NB4 (cell line): ENCODE measurements around the gene RHO.

Source experiments
- DNase-seq: peaks from one replicate; pipeline ENCODE4 v3.0.0; 2010; ENCODE audit warnings: low read depth
- H3K4me3 ChIP-seq: one replicate; pipeline ENCODE4 v1.5.1; 2011; ENCODE audit warnings: mild to moderate bottlenecking, low read depth, low read length, moderate library complexity
- MYC ChIP-seq: IDR thresholded peaks from 2 replicates; pipeline ENCODE4 v1.6.1; 2011; ENCODE audit warnings: low read depth, low read length
- POLR2A ChIP-seq: IDR thresholded peaks from 2 replicates; pipeline ENCODE4 v1.6.1; 2011; ENCODE audit warnings: mild to moderate bottlenecking; ENCODE audit not compliant: insufficient read length; ENCODE audit errors: extremely low read depth
- TF ChIP-seq, protein P1 (sequence below): IDR thresholded peaks from 2 replicates; pipeline ENCODE4 v1.6.1; 2011; ENCODE audit warnings: low read depth, low read length
- TF ChIP-seq, protein P2 (sequence below): IDR thresholded peaks from one replicate; pipeline ENCODE4 v1.5.1; 2012; ENCODE audit warnings: low read depth, low read length

The RHO gene

DNA sequence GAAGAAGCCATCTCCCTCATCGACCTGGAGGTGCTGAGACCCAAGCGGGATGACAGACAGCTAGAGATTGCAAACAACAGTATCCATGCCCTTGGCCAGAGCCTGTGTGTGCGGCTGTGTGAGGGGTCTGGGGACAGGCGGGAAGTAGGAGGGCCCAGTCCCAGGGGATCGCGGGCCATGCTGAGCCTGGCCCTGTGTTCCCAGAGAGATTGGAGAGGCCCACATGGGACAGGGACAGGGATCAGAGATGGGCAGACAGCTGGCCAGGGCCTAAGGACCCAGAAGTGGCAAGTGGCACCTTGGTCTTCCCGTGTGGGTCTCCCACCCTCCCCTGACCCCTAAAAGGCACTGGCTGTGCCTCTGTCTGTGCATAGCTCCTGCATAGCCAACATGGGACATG is 10.9 kb upstream of the RHO start:
- no peak for DNase-seq
- no peak overlapping the region for H3K4me3 ChIP-seq
- TF ChIP-seq, protein P1, sequence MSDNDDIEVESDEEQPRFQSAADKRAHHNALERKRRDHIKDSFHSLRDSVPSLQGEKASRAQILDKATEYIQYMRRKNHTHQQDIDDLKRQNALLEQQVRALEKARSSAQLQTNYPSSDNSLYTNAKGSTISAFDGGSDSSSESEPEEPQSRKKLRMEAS = no peak
- TF ChIP-seq, protein P2, sequence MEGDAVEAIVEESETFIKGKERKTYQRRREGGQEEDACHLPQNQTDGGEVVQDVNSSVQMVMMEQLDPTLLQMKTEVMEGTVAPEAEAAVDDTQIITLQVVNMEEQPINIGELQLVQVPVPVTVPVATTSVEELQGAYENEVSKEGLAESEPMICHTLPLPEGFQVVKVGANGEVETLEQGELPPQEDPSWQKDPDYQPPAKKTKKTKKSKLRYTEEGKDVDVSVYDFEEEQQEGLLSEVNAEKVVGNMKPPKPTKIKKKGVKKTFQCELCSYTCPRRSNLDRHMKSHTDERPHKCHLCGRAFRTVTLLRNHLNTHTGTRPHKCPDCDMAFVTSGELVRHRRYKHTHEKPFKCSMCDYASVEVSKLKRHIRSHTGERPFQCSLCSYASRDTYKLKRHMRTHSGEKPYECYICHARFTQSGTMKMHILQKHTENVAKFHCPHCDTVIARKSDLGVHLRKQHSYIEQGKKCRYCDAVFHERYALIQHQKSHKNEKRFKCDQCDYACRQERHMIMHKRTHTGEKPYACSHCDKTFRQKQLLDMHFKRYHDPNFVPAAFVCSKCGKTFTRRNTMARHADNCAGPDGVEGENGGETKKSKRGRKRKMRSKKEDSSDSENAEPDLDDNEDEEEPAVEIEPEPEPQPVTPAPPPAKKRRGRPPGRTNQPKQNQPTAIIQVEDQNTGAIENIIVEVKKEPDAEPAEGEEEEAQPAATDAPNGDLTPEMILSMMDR = no peak
- no peak for TF ChIP-seq POLR2A
- no peak for TF ChIP-seq MYC

DNA sequence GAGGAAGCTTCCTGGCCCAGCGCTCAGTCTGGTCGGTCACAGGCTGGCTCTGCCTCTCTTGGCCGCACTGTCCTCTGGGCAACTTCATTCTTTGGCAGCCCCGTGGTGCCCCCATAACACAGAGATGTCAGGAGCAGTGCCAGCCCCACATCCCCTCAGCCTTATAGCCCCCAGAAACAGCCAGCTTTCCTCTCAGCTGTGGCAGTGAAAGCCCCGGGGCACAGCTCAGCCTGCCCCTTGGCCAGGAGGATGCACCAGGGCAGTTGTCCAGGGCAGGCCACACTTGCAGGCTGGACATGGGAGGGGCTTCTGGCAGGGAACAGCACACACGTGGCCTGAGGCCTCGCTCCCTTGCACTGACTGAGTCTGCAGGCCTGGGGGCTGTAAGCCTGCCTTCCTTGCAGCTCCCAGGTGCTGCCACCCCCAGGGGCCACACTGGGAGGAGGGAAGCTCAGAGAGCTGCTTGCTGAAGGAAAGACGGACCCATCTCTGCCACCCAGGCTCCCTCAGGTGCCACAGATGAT is 10.3 kb upstream of the RHO start:
- H3K4me3 ChIP-seq = no peak overlapping the region
- TF ChIP-seq, protein P1 = no peak
- TF ChIP-seq POLR2A = no peak
- TF ChIP-seq MYC = no peak
- TF ChIP-seq, protein P2 = no peak
- DNase-seq = no peak

DNA sequence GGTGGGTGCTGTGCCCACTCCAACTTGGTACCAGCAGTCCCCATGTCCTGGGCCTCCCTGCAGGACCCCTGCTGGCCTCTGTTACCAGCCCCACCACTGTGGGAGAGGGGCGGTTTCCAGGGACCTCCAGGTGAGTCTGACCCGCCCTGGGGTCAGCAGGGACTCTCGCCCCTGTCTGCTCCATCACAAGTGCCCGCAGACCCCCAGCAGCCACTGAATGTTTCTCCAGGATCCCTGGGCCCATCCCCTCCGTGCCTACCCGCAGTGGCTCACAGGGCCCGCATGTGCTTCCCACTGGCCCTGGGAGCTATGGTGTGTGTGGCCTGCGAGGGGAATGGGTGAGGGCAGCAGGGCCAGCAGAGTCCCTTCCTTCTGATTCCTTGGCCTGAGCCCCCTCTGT is 9.9 kb upstream of the RHO start:
- TF ChIP-seq, protein P2 = no peak
- no peak for TF ChIP-seq POLR2A
- TF ChIP-seq, protein P1 = no peak
- no peak for TF ChIP-seq MYC
- no peak for DNase-seq
- no peak overlapping the region for H3K4me3 ChIP-seq

DNA sequence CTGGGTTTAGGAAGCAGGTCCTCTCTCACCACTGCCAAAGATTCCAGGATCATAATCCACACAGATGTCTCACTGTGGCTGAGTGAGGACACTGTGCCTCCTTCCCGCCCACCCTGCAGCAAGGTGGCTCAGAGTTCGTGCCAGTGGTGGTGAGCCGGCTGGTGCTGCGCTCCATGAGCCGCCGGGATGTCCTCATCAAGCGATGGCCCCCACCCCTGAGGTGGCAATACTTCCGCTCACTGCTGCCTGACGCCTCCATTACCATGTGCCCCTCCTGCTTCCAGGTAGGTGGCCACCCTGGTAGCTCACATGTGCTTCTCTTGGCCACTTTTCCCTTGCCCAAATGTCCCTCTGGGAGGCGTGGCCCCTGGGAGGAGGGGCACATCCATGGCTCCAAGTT is 9.0 kb upstream of the RHO start:
- H3K4me3 ChIP-seq = no peak overlapping the region
- TF ChIP-seq POLR2A = no peak
- TF ChIP-seq, protein P2 = no peak
- TF ChIP-seq, protein P1 = no peak
- TF ChIP-seq MYC = no peak
- no peak for DNase-seq

DNA sequence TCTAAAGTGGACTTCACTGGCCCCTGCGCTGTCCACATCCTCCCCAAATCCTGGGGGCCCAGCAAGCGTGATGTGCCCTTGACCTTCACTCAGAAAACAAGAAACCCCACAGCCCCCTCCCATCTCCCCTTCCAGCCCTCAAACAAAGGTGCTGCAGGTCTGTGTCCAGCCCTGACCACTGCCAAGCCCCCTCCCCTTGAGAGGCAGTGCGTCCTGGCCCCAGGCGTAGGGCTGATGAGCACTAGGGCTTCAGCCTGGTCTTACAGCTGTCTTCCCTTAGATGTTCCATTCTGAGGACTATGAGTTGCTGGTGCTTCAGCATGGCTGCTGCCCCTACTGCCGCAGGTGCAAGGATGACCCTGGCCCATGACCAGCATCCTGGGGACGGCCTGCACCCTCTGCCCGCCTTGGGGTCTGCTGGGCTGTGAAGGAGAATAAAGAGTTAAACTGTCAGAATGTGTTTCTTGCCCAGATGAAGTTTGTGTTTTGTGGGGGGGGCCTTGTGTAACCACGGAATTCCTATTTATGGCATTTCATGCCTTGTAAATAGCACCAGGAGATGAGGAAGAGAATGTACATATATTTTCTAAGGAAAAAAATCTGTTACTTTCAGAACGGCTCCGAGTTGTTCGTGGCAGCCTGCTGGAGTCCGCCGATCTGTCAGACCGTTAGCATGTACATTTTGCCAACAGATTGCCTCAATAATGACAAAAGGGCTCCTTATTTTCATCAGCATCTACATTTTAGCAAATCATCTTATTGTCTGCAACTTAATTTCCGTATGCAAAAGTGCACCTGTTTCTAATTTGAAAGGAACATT is 8.3 kb upstream of the RHO start:
- H3K4me3 ChIP-seq = no peak overlapping the region
- TF ChIP-seq, protein P2 = no peak
- TF ChIP-seq POLR2A (no peak), MYC (no peak)
- TF ChIP-seq, protein P1 = no peak
- DNase-seq = no peak
